ENCODE results near the gene SDF2L1.

DNA sequence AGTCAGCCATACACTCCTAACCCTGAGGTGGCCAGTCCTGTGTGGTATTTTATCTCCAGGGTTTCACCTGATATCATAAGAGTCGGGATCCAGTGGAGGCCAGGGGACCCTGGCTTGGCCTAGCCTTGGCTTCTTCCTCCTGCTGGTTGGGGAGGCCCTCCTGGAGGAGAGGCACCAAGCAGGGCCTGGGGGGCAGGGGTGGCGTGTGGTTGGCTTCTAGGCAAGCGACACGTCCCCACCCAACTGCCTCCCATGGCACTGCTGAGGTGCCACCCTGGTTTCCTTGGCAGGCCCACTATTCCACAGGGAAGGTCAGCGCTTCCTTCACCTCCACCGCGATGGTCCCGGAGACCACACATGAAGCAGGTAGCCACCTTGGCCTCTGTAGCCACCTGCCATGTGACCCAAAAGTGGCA, 44.1 kb downstream of the SDF2L1 start:
- TF ChIP-seq CTCF (IDR thresholded peaks at IDR 0.05) = no peak
- TF ChIP-seq POLR2AphosphoS5 (IDR thresholded peaks at IDR 0.05) = no peak
- TF ChIP-seq POLR2A (IDR thresholded peaks at IDR 0.05) = no peak

Measured in prostate gland (tissue), 2 donors.